Hepatocyte (in vitro differentiated cells): ENCODE measurements around the gene IL21R. TPM values are rescaled to one million over a fixed set of nuclear protein-coding genes. Genes with fewer than 3 reads are reported as not detected.

Experiments
- DNase-seq: peaks from one replicate; pipeline ENCODE4 v3.0.0-alpha.2; 2016; ENCODE audit warnings: low spot score
- H2AFZ ChIP-seq: fragments of 200-600 bp; sonication (generic); 2 replicates; pipeline ENCODE4 v1.6.0; 2016; ENCODE audit warnings: antibody characterized with exemption, mild to moderate bottlenecking
- H3K27ac ChIP-seq: fragments of 200-600 bp; sonication (generic); 2 replicates; pipeline ENCODE4 v1.5.1; 2016; ENCODE audit warnings: mild to moderate bottlenecking
- H3K27me3 ChIP-seq: fragments of 200-600 bp; sonication (generic); 2 replicates; pipeline ENCODE4 v1.6.1; 2016
- H3K36me3 ChIP-seq: fragments of 200-600 bp; sonication (generic); replicated peaks from 2 replicates; pipeline ENCODE4 v1.5.1; 2016; ENCODE audit warnings: low read depth; ENCODE audit not compliant: insufficient read depth
- H3K4me1 ChIP-seq: fragments of 200-600 bp; sonication (generic); 2 replicates; pipeline ENCODE4 v1.5.1; 2016; ENCODE audit warnings: mild to moderate bottlenecking, moderate library complexity; ENCODE audit not compliant: insufficient read depth
- H3K4me2 ChIP-seq: fragments of 200-600 bp; sonication (generic); 2 replicates; pipeline ENCODE4 v1.6.0; 2016
- H3K4me3 ChIP-seq: fragments of 200-600 bp; sonication (generic); 2 replicates; pipeline ENCODE4 v1.5.1; 2016; ENCODE audit warnings: mild to moderate bottlenecking
- H3K79me2 ChIP-seq: fragments of 200-600 bp; sonication (generic); 2 replicates; pipeline ENCODE4 v1.6.0; 2017; ENCODE audit warnings: mild to moderate bottlenecking
- H3K9me2 ChIP-seq: fragments of 200-600 bp; sonication (generic); replicated peaks from 2 replicates; pipeline ENCODE4 v1.6.0; 2017; ENCODE audit warnings: mild to moderate bottlenecking; ENCODE audit not compliant: insufficient read depth
- H3K9me3 ChIP-seq: fragments of 200-600 bp; sonication (generic); 2 replicates; pipeline ENCODE4 v1.5.1; 2016; ENCODE audit warnings: low read depth, mild to moderate bottlenecking
- H4K20me1 ChIP-seq: fragments of 200-600 bp; sonication (generic); 2 replicates; pipeline ENCODE4 v1.6.0; 2016; ENCODE audit warnings: mild to moderate bottlenecking; ENCODE audit not compliant: insufficient read depth, poor library complexity, severe bottlenecking
- EZH2 ChIP-seq: fragments of 200-600 bp; sonication (generic); IDR thresholded peaks from 2 replicates; pipeline ENCODE4 v1.6.1; 2016; ENCODE audit warnings: antibody characterized with exemption, mild to moderate bottlenecking, borderline replicate concordance
- EZH2phosphoT487 ChIP-seq: fragments of 200-600 bp; sonication (generic); IDR thresholded peaks from one replicate; pipeline ENCODE4 v1.6.1; 2018; ENCODE audit warnings: antibody characterized with exemption, mild to moderate bottlenecking, low read depth, moderate library complexity; ENCODE audit not compliant: unreplicated experiment, severe bottlenecking
- WGBS: methylation state at CpG from one replicate; pipeline ENCODE4 v1.1.6; 2016; ENCODE audit warnings: low lambda C conversion rate; ENCODE audit errors: missing lambda C conversion rate; 5-methylcytosine and 5-hydroxymethylcytosine counted together
- polyA plus RNA-seq: library from polyadenylated mRNA; unstranded; fragments of >200 nt; fragmentation: Nextera tagmentation; extraction: Ambion mirVana; gene quantifications from 2 replicates; pipeline ENCODE4 v1.2.1, GENCODE V29; 2016
- total RNA-seq: library from RNA; depleted of rRNA; stranded (reverse); fragments of >200 nt; gene quantifications from 2 replicates; pipeline ENCODE4 v1.2.3, GENCODE V29; 2014
- TF ChIP-seq, protein P1 (sequence below): fragments of 200-600 bp; sonication (generic); IDR thresholded peaks from 2 replicates; pipeline ENCODE4 v1.5.1; 2016; ENCODE audit warnings: antibody characterized with exemption, mild to moderate bottlenecking; ENCODE audit not compliant: poor library complexity

Gene IL21R
- total and polyA plus RNA-seq, 2 experiments from 2014 or later: 0.10 TPM; not detected in 1

GRCh38 chr16:27441998-27442397, 40.0 kb downstream of the IL21R start:
- WGBS: 94% methylated on average over 8 of the region's 8 CpGs
- Histone ChIP-seq H3K36me3 (no peaks in the 10 kb centered on the region), H2AFZ (no peak overlapping the region), H4K20me1 (no peaks in the 10 kb centered on the region), H3K4me3 (no peak overlapping the region), H3K4me2 (no peak overlapping the region), H3K4me1 (no peaks in the 10 kb centered on the region), H3K27ac (no peak overlapping the region), H3K9me2 (no peaks in the 10 kb centered on the region), H3K27me3 (no peaks in the 10 kb centered on the region), H3K9me3 (no peaks in the 10 kb centered on the region), H3K79me2 (no peaks in the 10 kb centered on the region)
- DNase-seq: no peak
- TF ChIP-seq EZH2phosphoT487: no peak
- no peak for TF ChIP-seq EZH2
- TF ChIP-seq, protein P1, sequence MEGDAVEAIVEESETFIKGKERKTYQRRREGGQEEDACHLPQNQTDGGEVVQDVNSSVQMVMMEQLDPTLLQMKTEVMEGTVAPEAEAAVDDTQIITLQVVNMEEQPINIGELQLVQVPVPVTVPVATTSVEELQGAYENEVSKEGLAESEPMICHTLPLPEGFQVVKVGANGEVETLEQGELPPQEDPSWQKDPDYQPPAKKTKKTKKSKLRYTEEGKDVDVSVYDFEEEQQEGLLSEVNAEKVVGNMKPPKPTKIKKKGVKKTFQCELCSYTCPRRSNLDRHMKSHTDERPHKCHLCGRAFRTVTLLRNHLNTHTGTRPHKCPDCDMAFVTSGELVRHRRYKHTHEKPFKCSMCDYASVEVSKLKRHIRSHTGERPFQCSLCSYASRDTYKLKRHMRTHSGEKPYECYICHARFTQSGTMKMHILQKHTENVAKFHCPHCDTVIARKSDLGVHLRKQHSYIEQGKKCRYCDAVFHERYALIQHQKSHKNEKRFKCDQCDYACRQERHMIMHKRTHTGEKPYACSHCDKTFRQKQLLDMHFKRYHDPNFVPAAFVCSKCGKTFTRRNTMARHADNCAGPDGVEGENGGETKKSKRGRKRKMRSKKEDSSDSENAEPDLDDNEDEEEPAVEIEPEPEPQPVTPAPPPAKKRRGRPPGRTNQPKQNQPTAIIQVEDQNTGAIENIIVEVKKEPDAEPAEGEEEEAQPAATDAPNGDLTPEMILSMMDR: no peak

DNA sequence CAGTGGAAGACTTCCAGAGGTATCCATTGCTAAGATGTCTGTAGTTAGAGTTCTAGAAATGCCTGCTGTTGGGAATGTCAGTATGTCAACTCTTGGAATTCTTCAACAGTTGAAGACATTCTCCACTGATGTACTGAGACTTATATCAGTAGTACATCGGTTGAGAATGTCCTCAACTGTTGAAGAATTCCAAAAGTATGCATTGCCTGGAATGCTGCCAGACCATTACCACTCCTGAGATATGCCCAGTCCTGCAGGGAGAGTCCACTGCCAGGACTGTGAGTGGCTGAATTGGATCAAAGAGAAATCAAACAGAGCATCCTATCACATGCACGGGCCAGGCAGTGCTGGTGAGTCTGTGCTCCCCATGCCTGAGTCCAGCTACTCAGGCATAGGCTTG, 42.0 kb downstream of the IL21R start:
- H3K9me3 ChIP-seq: no peaks in the 10 kb centered on the region
- no peaks in the 10 kb centered on the region for H4K20me1 ChIP-seq
- no peaks in the 10 kb centered on the region for H3K36me3 ChIP-seq
- no peak overlapping the region for H3K27ac ChIP-seq
- H3K4me2 ChIP-seq: no peak overlapping the region
- 67% methylated on average over 2 of the region's 2 CpGs for WGBS
- TF ChIP-seq, protein P1: no peak
- TF ChIP-seq EZH2phosphoT487: no peak
- no peak for TF ChIP-seq EZH2
- no peaks in the 10 kb centered on the region for H3K9me2 ChIP-seq
- no peaks in the 10 kb centered on the region for H3K4me1 ChIP-seq
- no peak overlapping the region for H2AFZ ChIP-seq
- H3K4me3 ChIP-seq: no peak overlapping the region
- H3K27me3 ChIP-seq: no peaks in the 10 kb centered on the region
- H3K79me2 ChIP-seq: no peaks in the 10 kb centered on the region
- no peak for DNase-seq

DNA sequence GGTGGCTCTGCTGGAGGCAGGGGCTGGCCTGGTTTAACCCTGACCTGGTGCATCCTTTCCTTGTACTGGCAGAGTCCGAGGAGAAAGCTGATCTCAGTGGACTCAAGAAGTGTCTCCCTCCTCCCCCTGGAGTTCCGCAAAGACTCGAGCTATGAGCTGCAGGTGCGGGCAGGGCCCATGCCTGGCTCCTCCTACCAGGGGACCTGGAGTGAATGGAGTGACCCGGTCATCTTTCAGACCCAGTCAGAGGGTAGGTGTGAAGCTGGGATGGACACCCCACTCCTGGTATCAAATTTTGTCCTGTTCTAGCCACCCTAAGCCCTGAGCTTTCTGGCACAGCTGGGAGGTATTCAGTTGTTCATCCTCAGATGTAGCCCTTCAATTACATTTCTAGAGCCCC, 42.5 kb downstream of the IL21R start:
- no peaks in the 10 kb centered on the region for H4K20me1 ChIP-seq
- H3K79me2 ChIP-seq: no peaks in the 10 kb centered on the region
- no peak overlapping the region for H3K27ac ChIP-seq
- H3K4me1 ChIP-seq: no peaks in the 10 kb centered on the region
- H3K4me3 ChIP-seq: no peak overlapping the region
- no peaks in the 10 kb centered on the region for H3K27me3 ChIP-seq
- H2AFZ ChIP-seq: no peak overlapping the region
- H3K9me3 ChIP-seq: no peaks in the 10 kb centered on the region
- H3K36me3 ChIP-seq: no peaks in the 10 kb centered on the region
- H3K9me2 ChIP-seq: no peaks in the 10 kb centered on the region
- 90% methylated on average over 5 of the region's 5 CpGs for WGBS
- no peak for DNase-seq
- no peak overlapping the region for H3K4me2 ChIP-seq
- TF ChIP-seq EZH2 (no peak), EZH2phosphoT487 (no peak)

GRCh38 chr16:27445502-27446175, 43.7 kb downstream of the IL21R start:
- no peak overlapping the region for H3K4me3 ChIP-seq
- H4K20me1 ChIP-seq: no peaks in the 10 kb centered on the region
- DNase-seq: no peak
- no peaks in the 10 kb centered on the region for H3K9me2 ChIP-seq
- no peak overlapping the region for H3K4me2 ChIP-seq
- no peaks in the 10 kb centered on the region for H3K36me3 ChIP-seq
- no peaks in the 10 kb centered on the region for H3K79me2 ChIP-seq
- WGBS: 94% methylated on average over 12 of the region's 12 CpGs
- TF ChIP-seq EZH2phosphoT487 (no peak), EZH2 (no peak)
- TF ChIP-seq, protein P1: no peak
- no peaks in the 10 kb centered on the region for H3K27me3 ChIP-seq
- no peak overlapping the region for H3K27ac ChIP-seq
- H2AFZ ChIP-seq: no peak overlapping the region
- no peaks in the 10 kb centered on the region for H3K9me3 ChIP-seq
- no peaks in the 10 kb centered on the region for H3K4me1 ChIP-seq
